Inflammatory macrophage (primary cell): ENCODE results near the gene CCDC106.

Experiments used
- DNase-seq, 2 donors: peaks; one replicate each; pipeline ENCODE4 v3.0.0-alpha.2; 2020 to 2022

CCDC106 gene

DNA sequence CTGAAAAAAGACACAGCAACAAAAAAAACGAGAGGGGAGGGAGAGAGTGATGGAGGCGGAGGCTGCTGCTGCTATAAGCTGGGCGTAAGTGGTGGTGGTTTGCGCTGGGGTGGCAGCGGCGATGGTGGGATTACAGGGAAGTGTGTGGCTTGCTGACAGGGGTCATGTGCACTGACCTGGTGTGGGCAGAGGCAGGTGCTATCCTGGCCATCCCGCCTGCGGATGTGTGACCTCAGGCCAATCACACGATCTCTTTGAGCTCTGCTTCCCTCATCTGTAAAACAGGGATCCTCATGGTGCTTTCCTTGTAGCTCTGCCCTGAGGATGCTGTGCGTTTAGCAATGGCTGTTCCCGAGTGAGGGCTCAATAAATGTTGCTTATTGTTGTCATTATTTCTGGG is 10.5 kb upstream of the CCDC106 start:
- DNase-seq: no peak

DNA sequence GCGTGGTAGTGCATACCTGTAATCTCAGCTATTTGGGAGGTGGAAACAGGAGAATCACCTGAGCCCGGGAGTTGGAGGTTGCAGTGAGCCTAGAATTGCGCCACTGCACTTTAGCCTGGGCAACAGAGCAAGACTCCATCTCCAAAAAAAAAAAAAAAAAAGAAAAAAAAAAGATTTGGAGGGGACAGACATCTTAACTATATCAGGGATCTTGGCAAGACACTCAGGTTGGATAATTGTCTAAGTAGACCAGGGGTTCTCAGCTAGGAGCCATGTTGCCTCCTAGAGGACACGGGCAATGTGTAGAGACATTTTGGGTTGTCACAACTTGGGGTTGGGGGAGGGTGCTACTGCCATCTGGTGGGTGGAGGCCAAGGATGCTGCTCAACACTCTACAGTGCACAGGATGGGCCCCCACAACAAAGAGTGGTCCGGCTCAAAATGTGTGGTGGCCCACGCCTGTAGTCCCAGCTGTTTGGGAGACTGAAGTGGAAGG is 9.1 kb upstream of the CCDC106 start:
- DNase-seq: peak; percentile 63

DNA sequence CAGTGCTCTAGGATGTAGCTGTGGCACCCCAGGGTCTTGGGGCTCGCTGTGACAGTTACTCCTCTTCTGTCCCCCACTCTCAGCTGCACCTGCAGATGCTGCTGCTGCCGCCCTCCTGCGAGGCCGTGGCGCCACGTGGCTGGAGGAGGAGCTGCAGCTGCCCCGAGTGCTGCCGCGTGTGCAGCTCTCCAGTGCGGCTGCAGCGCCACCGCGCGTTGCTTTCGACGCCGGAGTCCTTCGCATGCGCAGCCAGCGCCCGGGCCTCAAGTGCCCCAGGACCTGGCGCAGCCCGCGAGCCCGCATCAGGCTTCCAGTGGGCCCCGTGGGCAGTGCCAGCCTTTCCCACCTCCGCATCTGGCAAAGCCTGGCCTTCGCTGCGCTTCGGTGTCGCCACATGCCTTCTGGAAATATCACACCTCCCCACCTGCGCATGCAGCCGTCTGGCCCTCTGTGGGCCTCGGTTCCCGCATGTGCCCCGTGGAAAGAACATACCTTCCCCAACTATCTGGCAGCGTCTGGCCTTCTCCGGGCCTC is 7.9 kb upstream of the CCDC106 start:
- DNase-seq: peak; percentile 50 to 65

DNA sequence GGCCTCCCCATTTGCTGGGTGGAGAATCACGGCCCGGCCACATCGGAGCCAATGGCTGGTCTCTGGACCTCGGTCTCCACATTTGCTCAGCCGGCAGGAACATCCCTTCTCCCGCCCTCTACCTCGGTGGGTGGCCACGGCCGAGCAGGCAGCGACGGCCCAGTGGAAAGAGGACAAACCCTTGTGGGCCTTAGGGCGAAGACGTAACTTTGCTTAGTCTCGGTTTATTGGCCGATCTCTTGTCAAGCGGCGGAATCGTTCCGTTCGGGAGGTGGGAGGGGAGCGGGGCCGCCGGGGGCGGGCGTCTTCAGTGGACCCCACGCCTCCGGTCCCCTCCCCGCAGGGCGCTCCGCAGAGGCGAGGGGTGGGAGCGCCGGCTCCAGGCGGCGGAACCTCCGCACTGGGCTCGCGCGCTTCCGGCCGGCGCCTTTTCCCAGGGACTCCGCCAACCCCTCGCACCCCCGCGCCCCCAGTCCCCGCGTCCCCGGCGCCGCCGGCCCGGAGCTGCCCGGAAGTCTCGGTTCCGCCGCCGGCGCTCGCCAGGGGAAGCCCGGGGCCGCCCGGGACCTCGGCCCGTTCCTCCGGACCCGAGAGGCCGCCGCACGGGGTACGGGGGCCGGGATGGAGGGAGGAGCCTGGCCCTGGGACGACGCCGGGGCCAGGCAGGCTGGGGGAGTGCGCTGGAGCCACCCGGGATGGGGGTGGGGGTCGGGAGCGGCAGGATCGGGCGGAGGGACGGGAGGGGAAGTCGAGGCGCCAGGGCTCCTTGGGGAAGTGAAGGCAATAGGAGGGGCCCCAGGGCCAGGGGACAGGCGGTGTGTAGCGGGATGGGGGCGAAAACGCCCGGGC is 7.2 kb upstream of the CCDC106 start, which contains the start of gene ZNF580:
ZNF580 (plus strand) TSS at position 426 of the 849 bp plus-strand sequence. CDS start 1,507 bp downstream, outside the sequence.
- DNase-seq: peak; percentile 39 to 55

DNA sequence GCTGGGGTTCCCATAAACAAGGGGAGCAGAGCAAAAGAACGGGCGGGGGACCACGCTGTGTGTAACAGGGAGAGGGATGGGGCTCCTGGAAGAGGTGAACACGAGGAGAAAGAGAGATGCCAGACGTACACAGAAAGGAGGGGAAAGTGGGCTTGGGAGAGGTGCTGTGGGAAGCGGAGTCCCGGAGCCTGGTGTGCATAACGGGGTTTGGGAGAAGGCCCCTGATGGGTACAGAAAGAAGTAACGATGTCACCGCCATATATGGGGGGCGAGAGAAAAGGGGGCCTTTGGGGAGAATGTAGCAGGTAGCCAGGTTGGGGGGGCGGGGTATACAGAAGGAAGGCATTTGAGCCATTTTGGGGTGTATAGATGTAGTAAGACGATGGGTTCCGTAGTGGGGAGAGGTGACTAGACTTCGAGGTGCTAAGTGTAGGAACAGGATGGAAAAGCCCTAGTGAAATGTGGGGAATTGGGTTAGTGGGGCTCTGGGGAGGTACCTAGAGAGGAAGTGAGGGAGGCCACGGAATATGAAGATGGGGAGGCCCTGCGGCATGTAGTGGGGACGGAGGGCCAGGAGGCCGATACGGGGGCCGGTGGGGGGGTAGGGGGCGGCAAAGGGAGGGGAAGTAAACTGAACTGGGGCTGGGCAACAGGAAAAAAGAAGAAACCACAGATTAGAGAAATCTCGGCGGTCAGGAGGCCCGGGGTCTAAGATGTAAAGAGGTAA is 6.4 kb upstream of the CCDC106 start:
- no peak for DNase-seq

DNA sequence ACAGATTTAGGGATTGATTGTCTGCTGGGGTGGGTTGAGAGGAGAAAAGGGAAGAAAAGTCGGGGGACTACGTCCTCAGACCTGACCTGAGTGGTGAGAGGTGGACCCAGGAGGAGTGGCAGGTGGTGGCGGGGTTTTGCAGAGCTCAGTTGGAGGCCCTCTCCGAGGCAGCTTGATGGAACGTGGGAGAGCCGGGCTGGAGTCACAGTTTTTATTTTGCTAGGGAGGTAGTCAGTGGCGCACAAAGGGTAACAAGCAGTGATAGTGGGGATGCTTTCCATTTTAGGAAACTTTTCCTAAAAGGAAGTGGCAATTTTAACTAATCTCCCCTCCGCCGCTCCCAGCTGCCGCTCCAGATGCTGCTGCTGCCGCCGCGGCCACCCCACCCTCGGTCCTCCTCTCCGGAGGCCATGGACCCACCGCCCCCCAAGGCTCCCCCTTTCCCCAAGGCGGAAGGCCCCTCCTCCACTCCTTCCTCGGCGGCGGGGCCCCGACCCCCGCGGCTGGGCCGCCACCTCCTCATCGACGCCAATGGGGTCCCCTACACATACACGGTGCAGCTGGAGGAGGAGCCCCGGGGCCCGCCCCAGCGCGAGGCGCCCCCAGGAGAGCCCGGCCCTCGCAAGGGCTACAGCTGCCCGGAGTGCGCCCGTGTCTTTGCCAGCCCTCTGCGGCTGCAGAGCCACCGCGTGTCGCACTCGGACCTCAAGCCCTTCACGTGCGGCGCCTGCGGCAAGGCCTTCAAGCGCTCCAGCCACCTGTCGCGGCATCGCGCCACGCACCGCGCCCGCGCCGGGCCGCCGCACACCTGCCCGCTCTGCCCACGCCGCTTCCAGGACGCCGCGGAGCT is 5.6 kb upstream of the CCDC106 start:
- DNase-seq: no peak

DNA sequence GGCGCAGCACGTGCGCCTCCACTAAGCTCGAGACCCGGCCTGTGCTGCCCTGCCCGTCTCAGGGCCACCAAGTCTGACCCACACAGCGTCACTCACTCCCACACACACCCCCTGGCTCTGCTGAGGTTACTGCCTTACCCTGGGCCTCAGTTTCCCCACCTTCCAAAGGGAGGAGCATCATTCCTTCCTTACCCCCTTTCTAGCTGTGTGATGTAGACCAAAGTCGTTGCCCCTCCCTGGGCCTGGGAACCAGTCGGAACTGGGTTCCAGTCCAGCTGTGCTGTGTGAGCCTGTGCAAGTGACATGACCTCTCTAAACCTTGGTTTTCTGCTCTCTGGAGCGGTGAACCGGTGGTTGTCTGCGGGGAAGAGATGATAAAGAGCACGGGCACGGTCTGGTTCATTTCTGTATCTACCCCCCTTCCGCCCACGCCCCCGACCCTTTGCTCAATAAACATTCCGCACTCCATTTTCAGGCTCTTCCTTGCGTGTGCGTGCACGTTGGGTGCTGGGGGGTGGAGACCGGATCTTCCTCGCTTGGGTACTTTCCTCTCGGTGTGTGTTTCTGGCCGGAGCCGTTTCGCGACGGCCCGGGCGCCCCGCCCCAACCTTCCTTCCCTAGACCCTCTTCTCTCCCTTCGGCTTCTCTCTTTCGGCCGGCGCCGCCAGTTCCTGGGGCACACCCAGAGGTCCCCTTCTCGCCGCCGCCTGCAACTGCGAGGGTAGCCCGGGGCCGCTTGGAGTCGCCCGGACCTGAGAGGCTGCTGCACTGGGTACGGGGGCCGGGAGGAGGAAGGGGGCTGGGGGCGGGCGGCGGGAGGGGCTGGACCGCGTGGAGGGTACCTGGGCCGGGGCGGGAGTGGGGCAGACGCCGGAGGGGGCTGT is 4.8 kb upstream of the CCDC106 start, which contains the start of gene ZNF581:
ZNF581 (plus strand) TSS at position 647 of the 884 bp plus-strand sequence. CDS start 923 bp downstream, outside the sequence.
- peak; percentile 77 to 81 for DNase-seq

DNA sequence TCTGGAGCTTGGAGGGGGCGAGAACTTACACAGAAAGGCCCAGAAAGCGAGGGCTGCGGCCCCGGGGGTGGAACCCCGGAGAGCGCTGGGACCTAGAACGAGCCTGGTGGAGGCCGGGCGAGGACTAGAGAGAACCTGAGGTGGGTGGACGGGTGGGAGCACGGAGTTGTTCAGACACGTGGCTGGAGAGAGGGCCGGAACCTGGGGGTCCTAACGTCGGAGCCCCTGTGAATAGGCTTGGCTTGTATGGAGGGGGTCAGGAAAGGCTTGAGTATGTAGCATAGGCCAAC is 4.2 kb upstream of the CCDC106 start:
- no peak for DNase-seq

DNA sequence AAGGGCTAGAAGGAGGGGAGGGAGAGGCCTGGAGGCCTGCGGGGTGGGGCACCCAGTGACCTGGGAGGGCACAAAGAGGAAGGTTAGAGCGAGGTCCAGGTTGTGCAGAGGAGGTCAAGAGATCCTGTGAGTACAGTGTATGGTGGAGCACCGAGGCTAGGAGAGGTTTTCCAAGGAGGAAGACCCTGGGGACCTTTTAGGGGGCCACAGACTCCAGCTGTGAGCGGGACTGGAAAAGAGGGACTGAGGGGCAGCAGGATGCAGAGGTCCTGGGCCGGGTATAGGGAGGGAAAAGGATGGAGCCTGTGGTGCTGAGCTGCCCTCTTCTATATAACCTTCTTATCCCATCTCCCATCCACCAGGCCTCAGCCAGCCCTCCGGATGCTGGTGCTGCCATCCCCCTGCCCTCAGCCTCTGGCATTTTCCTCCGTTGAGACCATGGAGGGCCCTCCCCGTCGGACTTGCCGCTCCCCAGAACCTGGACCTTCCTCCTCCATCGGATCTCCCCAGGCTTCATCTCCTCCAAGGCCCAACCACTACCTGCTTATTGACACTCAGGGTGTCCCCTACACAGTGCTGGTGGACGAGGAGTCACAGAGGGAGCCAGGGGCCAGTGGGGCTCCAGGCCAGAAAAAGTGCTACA is 3.7 kb upstream of the CCDC106 start:
- no peak for DNase-seq

DNA sequence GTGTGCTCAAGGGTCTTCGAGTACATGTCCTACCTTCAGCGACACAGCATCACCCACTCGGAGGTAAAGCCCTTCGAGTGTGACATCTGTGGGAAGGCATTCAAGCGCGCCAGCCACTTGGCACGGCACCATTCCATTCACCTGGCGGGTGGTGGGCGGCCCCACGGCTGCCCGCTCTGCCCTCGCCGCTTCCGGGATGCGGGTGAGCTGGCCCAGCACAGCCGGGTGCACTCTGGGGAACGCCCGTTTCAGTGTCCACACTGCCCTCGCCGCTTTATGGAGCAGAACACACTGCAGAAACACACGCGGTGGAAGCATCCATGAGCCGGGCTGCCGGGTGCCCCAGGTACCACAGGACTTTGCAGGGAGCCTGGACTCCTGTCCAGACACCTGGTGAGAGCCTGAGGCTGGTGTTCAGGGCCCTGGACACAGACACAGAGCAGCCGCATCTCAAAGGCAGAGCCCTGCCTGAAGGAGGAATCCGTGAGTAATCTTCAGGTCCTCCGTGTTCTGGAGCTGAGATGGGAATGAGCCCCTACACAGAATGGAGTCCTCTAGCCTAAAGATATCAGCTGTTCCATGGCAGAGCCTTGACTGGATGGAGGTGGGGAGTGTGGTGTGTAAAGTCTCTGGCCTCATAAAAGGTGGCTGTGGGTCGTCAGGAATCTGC is 3.0 kb upstream of the CCDC106 start:
- no peak for DNase-seq

DNA sequence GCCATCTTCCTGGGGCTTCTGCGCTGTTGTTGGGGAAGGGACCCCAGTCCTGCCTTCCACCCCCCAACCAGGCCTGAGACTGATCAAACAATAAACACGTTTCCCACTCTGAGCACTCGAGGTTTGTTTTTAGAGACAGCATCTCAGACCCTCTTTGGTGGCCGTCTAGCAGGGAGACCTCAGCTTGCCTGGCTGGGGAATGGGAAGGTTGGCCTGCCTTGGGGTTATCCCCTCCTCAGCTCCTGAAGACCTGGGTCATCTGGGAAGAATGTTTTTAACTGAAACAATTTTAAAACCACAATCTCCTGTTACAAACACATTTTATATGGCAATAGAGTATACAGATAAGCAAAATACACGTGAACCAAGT is 2.5 kb upstream of the CCDC106 start:
- no peak for DNase-seq

DNA sequence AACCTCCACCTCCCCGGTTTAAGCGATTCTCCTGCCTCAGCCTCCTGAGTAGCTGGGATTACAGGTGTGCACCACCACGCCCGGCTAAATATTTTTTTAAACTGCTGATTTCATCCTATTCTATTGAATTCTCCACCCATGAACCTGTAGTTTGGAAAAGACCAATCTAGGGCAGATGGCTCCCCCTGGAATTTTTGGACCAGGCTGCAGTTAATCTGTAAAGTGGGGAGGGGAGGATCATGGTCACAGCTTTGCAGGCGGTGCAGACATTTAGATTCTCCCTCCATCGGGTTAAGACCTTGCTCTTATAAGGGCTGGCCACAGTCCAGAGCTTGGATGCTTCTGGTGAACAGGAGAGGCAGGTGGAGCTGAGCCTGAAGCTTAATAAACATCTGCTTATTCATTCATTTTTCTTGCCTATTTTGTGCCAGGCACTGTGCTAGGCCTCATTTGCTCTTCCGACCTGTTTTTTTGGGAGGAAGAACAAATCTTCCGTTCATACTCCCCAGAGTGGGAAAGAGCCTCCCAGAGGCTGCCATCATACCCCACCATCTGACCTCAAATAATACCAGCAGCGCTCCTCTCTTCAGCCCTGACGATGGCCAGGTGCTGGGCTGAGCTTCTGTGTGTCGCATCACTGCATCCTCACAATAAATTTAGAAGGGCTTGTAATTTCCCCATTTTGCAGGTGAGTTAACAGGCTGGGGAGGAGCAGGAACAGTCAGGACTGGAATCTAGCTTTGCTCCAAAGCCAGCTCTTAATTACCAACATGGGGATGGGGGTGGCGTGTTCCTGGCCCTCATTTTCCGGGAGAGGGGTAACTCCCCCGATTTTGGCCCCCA is 902 bp upstream of the CCDC106 start:
- no peak for DNase-seq

DNA sequence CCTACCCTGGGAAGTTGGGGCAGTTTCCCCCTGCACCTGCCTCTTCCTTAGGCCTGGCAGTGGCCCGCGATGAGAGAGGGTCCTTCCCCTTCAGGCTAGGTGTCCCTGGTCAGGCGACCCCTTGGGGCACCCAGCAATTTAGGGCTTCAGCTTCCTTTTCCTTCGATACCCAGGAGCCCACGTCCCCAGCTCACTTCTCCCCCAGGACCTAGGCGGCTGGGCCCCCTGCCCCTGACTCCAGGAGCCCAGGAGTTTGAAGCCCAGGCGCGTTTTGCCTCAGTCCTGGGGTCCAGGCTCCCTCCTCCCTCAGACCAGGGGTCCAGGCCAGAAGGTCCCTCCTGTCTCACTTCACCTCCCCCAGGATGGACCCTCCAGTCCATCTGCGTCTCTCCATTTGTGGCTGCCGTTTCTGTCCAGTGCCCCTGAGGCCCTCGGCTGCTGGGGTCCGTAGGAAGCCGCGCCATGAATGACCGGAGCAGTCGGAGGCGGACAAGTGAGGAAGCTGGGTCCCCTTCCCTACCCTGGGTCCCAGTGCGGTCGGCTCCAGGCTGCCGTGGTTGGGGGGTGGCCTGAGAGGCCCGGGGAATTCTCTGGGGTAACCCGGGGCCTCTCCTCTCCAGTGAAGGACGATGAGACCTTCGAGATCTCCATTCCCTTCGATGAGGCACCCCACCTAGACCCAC is 714 bp downstream of the CCDC106 start:
- no peak for DNase-seq

DNA sequence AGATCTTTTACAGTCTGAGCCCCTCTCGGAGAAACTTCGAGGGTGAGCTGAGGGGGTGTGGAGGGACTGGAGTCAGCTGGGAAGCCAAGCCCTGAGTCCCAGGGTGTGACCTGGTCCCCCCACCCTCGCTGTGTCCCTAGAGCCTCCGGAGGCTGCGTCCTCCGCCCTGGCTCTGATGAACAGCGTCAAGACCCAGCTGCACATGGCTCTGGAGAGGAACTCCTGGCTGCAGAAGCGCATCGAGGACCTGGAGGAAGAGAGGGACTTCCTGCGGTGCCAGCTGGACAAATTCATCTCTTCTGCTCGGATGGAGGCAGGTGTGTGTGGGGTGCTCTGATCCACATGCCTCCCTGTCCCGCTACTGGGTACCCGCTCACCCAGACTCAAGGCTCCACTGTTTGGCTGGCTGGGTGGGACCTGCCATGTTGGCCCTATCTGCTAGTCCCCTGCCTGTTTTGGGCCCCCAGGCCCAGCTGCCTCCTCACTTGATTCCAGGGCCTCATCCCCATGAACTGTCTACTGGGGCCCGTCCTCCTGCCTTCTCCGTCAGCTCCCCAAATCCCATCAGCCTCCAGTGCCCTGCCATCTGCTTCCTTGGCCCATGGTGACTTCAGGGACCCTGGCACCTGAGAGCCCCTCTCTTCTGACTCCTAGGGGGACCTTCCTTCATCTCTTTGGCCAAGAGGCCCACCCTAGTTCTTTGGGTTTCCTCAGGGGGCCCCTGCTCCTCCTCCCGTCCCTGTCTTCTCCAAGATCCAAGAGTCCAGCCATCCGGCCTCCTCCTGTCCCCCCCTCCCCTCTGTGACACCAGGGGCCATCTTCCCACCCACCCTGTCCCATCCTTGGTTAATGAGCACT is 1.5 kb downstream of the CCDC106 start:
- DNase-seq: no peak

DNA sequence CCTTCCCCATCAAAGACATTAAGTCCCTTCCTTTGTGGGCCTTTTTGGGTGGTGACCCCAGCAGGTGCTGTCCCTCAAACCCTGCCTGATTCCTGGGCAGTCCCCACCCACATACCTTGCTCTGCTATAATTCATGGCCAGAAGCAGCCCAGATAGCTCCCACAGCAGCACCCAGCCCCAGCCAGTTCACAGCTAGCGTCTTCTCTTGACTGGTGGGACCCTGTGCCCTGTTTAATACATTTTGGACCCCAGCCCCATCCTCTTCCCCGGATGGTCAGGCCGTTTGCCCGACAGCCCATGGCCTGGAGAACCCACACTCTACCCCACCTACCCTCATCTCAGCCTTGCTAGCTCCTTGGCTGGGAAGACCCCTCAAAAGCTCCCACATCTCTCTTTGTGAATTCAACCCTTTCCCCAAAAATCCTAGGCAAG is 2.1 kb downstream of the CCDC106 start:
- no peak for DNase-seq

DNA sequence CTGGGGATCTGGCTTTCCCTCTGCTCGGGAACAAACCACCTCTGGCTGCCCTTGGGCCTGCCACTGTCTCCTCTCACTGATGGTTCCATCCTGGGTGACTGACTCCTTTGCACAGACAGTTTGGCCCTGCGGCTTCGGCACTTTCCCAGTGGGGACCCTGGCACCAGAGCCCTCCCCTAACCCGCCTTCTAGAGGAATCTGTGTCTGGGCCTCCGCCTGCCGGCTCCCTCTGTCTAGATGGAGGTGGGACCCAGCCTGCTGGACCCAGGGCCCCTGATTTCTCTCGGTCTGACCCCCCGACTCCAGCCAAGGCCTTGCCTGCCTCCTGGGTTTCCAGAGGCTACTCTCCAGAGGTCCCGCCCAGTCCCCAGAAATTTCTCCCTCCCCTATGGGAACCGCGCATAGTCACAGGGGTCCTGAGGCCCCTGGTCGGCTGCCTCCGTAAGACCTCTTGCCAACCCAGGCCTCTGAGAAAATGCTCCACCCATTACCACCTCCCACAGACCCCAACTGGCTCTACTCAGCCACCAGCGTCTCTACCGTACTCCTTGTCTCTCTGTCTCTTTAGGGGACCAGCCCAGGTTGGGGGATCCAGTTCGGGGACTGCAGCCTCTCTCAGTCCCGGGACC is 2.7 kb downstream of the CCDC106 start:
- DNase-seq: no peak

DNA sequence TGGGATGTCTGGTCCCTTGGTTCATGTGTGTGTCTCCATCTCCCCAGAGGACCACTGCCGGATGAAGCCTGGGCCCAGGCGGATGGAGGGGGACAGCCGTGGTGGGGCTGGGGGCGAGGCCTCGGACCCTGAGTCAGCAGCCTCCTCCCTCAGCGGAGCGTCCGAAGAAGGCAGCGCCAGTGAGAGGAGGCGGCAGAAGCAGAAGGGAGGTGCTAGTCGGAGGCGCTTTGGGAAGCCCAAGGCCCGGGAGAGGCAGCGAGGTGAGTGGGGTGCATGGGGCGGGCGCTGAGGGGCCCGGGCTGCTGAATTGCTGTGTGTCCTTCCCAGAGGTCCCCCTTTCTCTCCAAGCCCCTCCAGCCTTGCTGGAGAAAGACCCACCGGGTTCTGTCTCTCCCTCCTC is 3.2 kb downstream of the CCDC106 start:
- no peak for DNase-seq
